Keratinocyte (primary cell): Measurements from ENCODE around the gene SEC24C. TPM values are rescaled to one million over a fixed set of nuclear protein-coding genes. Genes with fewer than 3 reads are reported as not detected.

ENCODE experiments used
- DNase-seq: peaks from one replicate; pipeline ENCODE4 v3.0.0-alpha.2; 2011; ENCODE audit warnings: low read depth, missing footprints, low spot score
- FAIRE-seq: peaks from 2 replicates; lab custom pipeline; 2011; peaks lifted over from hg19 to GRCh38; lab: Jason Lieb, UNC
- H2AFZ ChIP-seq: 2 replicates; pipeline ENCODE4 v1.6.0; 2012; ENCODE audit warnings: low read length, control low read depth, inconsistent platforms; ENCODE audit not compliant: control insufficient read depth
- H3K27ac ChIP-seq: 2 replicates; pipeline ENCODE4 v1.5.1; 2011; ENCODE audit warnings: low read length; ENCODE audit not compliant: control insufficient read depth, insufficient read depth
- H3K27me3 ChIP-seq: 3 replicates; pipeline ENCODE4 v1.6.0; 2011; ENCODE audit warnings: low read length; ENCODE audit not compliant: control insufficient read depth, insufficient read depth; ENCODE audit errors: extremely low read depth
- H3K36me3 ChIP-seq, 2 experiments: 2 replicates in 1 of 2; 3 replicates in 1 of 2; pipeline ENCODE4 v1.5.1; 2011; ENCODE audit warnings: low read length in 2 of 2, mild to moderate bottlenecking in 1 of 2; ENCODE audit not compliant: control insufficient read depth in 2 of 2, insufficient read depth in 2 of 2; ENCODE audit errors: extremely low read depth in 1 of 2
- H3K4me1 ChIP-seq: 3 replicates; pipeline ENCODE4 v1.5.1; 2011; ENCODE audit warnings: low read length; ENCODE audit not compliant: control insufficient read depth, insufficient read depth; ENCODE audit errors: extremely low read depth
- H3K4me2 ChIP-seq: 3 replicates; pipeline ENCODE4 v1.6.0; 2011; ENCODE audit warnings: low read depth, low read length; ENCODE audit not compliant: control insufficient read depth, insufficient read depth; ENCODE audit errors: extremely low read depth
- H3K4me3 ChIP-seq, 3 experiments: fragments of 200-600 bp in 1 of 3; sonication (generic) in 1 of 3; 2 replicates in 2 of 3; 3 replicates in 1 of 3; pipeline ENCODE4 v1.5.1; 2011 to 2016; ENCODE audit warnings: low read length in 3 of 3, mild to moderate bottlenecking in 3 of 3, control low read depth in 2 of 3, inconsistent platforms in 1 of 3, low read depth in 1 of 3, mixed read lengths in 1 of 3, mixed run types in 1 of 3, moderate library complexity in 1 of 3; ENCODE audit not compliant: control insufficient read depth in 2 of 3, insufficient read depth in 2 of 3; ENCODE audit errors: extremely low read depth in 1 of 3
- H3K79me2 ChIP-seq: 2 replicates; pipeline ENCODE4 v1.6.0; 2012; ENCODE audit warnings: low read length; ENCODE audit not compliant: control insufficient read depth, insufficient read depth
- H3K9ac ChIP-seq: 3 replicates; pipeline ENCODE4 v1.6.0; 2011; ENCODE audit warnings: low read length; ENCODE audit not compliant: control insufficient read depth, insufficient read depth; ENCODE audit errors: extremely low read depth
- H3K9me1 ChIP-seq: 3 replicates; pipeline ENCODE4 v1.6.0; 2011; ENCODE audit warnings: low read length; ENCODE audit not compliant: control insufficient read depth, insufficient read depth; ENCODE audit errors: extremely low read depth
- H3K9me3 ChIP-seq: 2 replicates; pipeline ENCODE4 v1.5.1; 2012; ENCODE audit warnings: low read depth, low read length; ENCODE audit not compliant: control insufficient read depth
- H4K20me1 ChIP-seq: 3 replicates; pipeline ENCODE4 v1.6.0; 2011; ENCODE audit warnings: low read length; ENCODE audit not compliant: control insufficient read depth, insufficient read depth; ENCODE audit errors: extremely low read depth
- EZH2 ChIP-seq: IDR thresholded peaks from one replicate; pipeline ENCODE4 v1.6.1; 2012; ENCODE audit warnings: inconsistent platforms, mild to moderate bottlenecking, low read length, moderate library complexity
- dilution Hi-C: fragments of 300-500 bp; cut with MboI; formaldehyde crosslinking; loops from one replicate; pipeline ENCODE4 v1.7.0; 2020; ENCODE audit warnings: low sequenced_read_pairs; ENCODE audit not compliant: extremely low pct_ligation_motif_present
- polyA plus RNA-seq, 5 experiments: library from polyadenylated mRNA; depleted of rRNA in 3 of 5; stranded (reverse) in 3 of 5; stranded (forward) in 1 of 5; unstranded in 1 of 5; fragments of >200 nt; gene quantifications; 1 replicate in 1 of 5; 2 replicates in 3 of 5; 3 replicates in 1 of 5; pipeline versions ENCODE4 v1.2.1 to v1.2.3, GENCODE V29; 2011 to 2012; ENCODE audit warnings: missing spikeins in 2 of 5, low read depth in 1 of 5, low replicate concordance in 1 of 5
- TF ChIP-seq, protein P1 (sequence below), 3 experiments: IDR thresholded peaks in 1 of 3; conservative IDR thresholded peaks in 1 of 3; optimal IDR thresholded peaks in 1 of 3; 2 replicates in 2 of 3; 3 replicates in 1 of 3; pipeline versions ENCODE3 to v1.5.1; 2011; ENCODE audit warnings: low read length in 3 of 3, mild to moderate bottlenecking in 3 of 3, moderate library complexity in 2 of 3, control low read depth in 1 of 3, inconsistent platforms in 1 of 3; ENCODE audit not compliant: insufficient read depth in 2 of 3; ENCODE audit errors: extremely low read depth in 1 of 3

SEC24C gene
- polyA plus RNA-seq, 1 donor (not counting 4 experiments of a cell fraction or from before 2014, with no cell fraction given), result 65.3 TPM

DNA sequence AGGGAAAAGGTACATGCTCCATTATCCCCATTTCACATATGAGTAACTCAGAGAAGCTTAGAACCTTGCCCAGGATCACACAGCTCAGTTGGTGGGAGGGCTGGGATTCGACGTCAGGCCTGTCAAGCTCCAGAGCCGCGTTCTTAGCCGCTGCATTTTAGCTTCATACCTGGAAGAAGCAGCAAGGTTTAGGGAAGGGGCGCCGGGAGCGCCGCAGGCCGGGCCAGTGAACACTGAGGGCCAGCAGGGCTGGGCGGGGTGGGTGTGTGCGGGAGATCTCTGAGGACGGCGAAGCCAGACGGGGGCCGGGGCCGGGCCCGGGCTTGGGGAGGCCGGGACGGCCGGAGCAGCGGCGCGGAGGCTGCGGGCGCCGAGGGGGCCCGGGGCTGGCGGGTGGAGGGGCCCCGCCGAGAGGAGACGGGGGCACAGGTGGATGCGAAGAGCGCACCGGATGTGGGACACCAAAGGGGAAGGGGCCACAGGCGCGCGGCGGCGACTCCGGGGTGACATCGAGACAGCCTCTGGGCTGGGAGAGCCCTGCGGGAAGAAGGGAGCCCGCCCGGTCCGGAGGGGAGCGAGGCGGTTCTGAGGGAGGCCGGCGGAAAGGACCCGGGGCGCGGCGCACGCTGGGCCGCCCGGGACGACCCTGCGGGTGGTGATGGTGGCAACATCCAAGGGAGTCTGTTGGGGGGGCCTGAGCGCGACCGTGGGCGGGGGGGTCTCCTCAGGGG lies 66.7 kb downstream of the SEC24C start:
- H4K20me1 ChIP-seq, result no peaks in the 10 kb centered on the region
- H3K9me1 ChIP-seq, result no peaks in the 10 kb centered on the region
- H3K4me1 ChIP-seq, result no peaks in the 10 kb centered on the region
- H3K9me3 ChIP-seq, result no peaks in the 10 kb centered on the region
- H3K4me3 ChIP-seq, result peak overlapping the region; percentile 73 to 79 (median 76)
- H3K36me3 ChIP-seq, result peaks cover 22 to 29% of the 10 kb centered on the region in 2 experiments
- FAIRE-seq, result no peak
- H3K4me2 ChIP-seq, result peak overlapping the region; percentile 92
- TF ChIP-seq, protein P1, sequence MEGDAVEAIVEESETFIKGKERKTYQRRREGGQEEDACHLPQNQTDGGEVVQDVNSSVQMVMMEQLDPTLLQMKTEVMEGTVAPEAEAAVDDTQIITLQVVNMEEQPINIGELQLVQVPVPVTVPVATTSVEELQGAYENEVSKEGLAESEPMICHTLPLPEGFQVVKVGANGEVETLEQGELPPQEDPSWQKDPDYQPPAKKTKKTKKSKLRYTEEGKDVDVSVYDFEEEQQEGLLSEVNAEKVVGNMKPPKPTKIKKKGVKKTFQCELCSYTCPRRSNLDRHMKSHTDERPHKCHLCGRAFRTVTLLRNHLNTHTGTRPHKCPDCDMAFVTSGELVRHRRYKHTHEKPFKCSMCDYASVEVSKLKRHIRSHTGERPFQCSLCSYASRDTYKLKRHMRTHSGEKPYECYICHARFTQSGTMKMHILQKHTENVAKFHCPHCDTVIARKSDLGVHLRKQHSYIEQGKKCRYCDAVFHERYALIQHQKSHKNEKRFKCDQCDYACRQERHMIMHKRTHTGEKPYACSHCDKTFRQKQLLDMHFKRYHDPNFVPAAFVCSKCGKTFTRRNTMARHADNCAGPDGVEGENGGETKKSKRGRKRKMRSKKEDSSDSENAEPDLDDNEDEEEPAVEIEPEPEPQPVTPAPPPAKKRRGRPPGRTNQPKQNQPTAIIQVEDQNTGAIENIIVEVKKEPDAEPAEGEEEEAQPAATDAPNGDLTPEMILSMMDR (optimal IDR thresholded peaks at IDR 0.05 in 1 of 3, IDR thresholded peaks at IDR 0.05 in 1 of 3, conservative IDR thresholded peaks at IDR 0.05 in 1 of 3; ENCODE audit: extremely low read depth in 1 of 3, insufficient read depth in 2 of 3, low read length in 3 of 3), result no peak
- TF ChIP-seq EZH2, result no peak
- peak overlapping the region; percentile 82 for H3K9ac ChIP-seq
- H3K27me3 ChIP-seq, result no peaks in the 10 kb centered on the region
- H3K27ac ChIP-seq, result peak overlapping the region; percentile 62
- H2AFZ ChIP-seq, result peak overlapping the region; percentile 59
- dilution Hi-C loops, result no loop called here
- no peak for DNase-seq
- peaks cover 3% of the 10 kb centered on the region for H3K79me2 ChIP-seq

- H3K9ac ChIP-seq, result no peak overlapping the region
- no peak overlapping the region for H2AFZ ChIP-seq
- H3K27me3 ChIP-seq, result no peaks in the 10 kb centered on the region
- H4K20me1 ChIP-seq, result no peaks in the 10 kb centered on the region
- H3K36me3 ChIP-seq, result peaks cover 7 to 25% of the 10 kb centered on the region in 2 experiments
- H3K4me1 ChIP-seq, result peaks cover 2% of the 10 kb centered on the region
- peaks cover 3% of the 10 kb centered on the region for H3K79me2 ChIP-seq
- H3K9me1 ChIP-seq, result no peaks in the 10 kb centered on the region
- dilution Hi-C loops, result no loop called here
- no peak overlapping the region for H3K4me2 ChIP-seq
- no peak overlapping the region for H3K27ac ChIP-seq
- FAIRE-seq (no peak), DNase-seq (no peak)
- TF ChIP-seq EZH2, result no peak
- TF ChIP-seq, protein P1 (optimal IDR thresholded peaks at IDR 0.05 in 1 of 3, IDR thresholded peaks at IDR 0.05 in 1 of 3, conservative IDR thresholded peaks at IDR 0.05 in 1 of 3; ENCODE audit: extremely low read depth in 1 of 3, insufficient read depth in 2 of 3, low read length in 3 of 3), result no peak
- no peaks in the 10 kb centered on the region for H3K9me3 ChIP-seq
- no peak overlapping the region for H3K4me3 ChIP-seq
These were observed 68.5 kb downstream of the SEC24C start for GRCh38 chr10:73812657-73813056.
